Mesendoderm (in vitro differentiated cells): Measurements from ENCODE around the gene EPS8L1.

Experiments
- DNase-seq: peaks from one replicate; pipeline ENCODE4 v3.0.0; 2013
- H2AK5ac ChIP-seq: 2 replicates; pipeline ENCODE4 v1.6.1; 2013; ENCODE audit warnings: low read length, inconsistent platforms
- H2BK120ac ChIP-seq: 2 replicates; pipeline ENCODE4 v1.6.1; 2013; ENCODE audit warnings: low read depth, mild to moderate bottlenecking, low read length, moderate library complexity, mixed read lengths
- H2BK15ac ChIP-seq: replicated peaks from 2 replicates; pipeline ENCODE4 v1.6.1; 2013; ENCODE audit warnings: low read depth, mild to moderate bottlenecking, moderate library complexity
- H2BK5ac ChIP-seq: 2 replicates; pipeline ENCODE4 v1.6.1; 2013; ENCODE audit warnings: low read length, inconsistent platforms
- H3K18ac ChIP-seq: 2 replicates; pipeline ENCODE4 v1.6.1; 2013; ENCODE audit warnings: mild to moderate bottlenecking, low read length, mixed read lengths
- H3K23ac ChIP-seq: one replicate; pipeline ENCODE4 v1.6.1; 2013; ENCODE audit warnings: low read length
- H3K27ac ChIP-seq: 2 replicates; pipeline ENCODE4 v1.5.1; 2013; ENCODE audit warnings: low read depth, mild to moderate bottlenecking, inconsistent platforms, low read length, moderate library complexity
- H3K27me3 ChIP-seq: 2 replicates; pipeline ENCODE4 v1.6.1; 2013; ENCODE audit warnings: low read length, control low read depth, mild to moderate bottlenecking, inconsistent platforms; ENCODE audit not compliant: insufficient read depth, poor library complexity
- H3K36me3 ChIP-seq: 2 replicates; pipeline ENCODE4 v1.6.1; 2013; ENCODE audit warnings: low read length, inconsistent platforms; ENCODE audit not compliant: control insufficient read depth, insufficient read depth
- H3K4ac ChIP-seq: one replicate; pipeline ENCODE4 v1.6.1; 2013; ENCODE audit warnings: low read depth, mild to moderate bottlenecking, low read length, moderate library complexity
- H3K4me1 ChIP-seq: 2 replicates; pipeline ENCODE4 v1.6.1; 2013; ENCODE audit warnings: low read depth, low read length, inconsistent platforms; ENCODE audit not compliant: control insufficient read depth
- H3K4me2 ChIP-seq: 2 replicates; pipeline ENCODE4 v1.6.1; 2013; ENCODE audit warnings: low read length
- H3K4me3 ChIP-seq: 2 replicates; pipeline ENCODE4 v1.5.1; 2013; ENCODE audit warnings: mild to moderate bottlenecking, low read length
- H3K56ac ChIP-seq: one replicate; pipeline ENCODE4 v1.6.1; 2013; ENCODE audit warnings: low read length
- H3K79me1 ChIP-seq: 2 replicates; pipeline ENCODE4 v1.6.1; 2013; ENCODE audit warnings: low read length, inconsistent platforms
- H3K79me2 ChIP-seq: 2 replicates; pipeline ENCODE4 v1.6.1; 2013; ENCODE audit warnings: mild to moderate bottlenecking, low read length; ENCODE audit not compliant: control insufficient read depth, insufficient read depth
- H3K9ac ChIP-seq: 2 replicates; pipeline ENCODE4 v1.6.1; 2013; ENCODE audit warnings: low read length, inconsistent platforms
- H4K5ac ChIP-seq: one replicate; pipeline ENCODE4 v1.6.1; 2013; ENCODE audit warnings: low read length
- H4K8ac ChIP-seq: one replicate; pipeline ENCODE4 v1.6.1; 2013; ENCODE audit warnings: low read depth, mild to moderate bottlenecking, control low read depth, low read length, moderate library complexity
- WGBS: extraction: QIAGEN DNeasy Blood & Tissue Kit; methylation state at CpG from one replicate; pipeline ENCODE4 v1.1.7; 2013; ENCODE audit warnings: low lambda C conversion rate, missing lambda C conversion rate; ENCODE audit not compliant: insufficient coverage; ENCODE audit errors: extremely low coverage; 5-methylcytosine and 5-hydroxymethylcytosine counted together

Gene EPS8L1

GRCh38 chr19:55087542-55087901, 11.9 kb downstream of the EPS8L1 start:
- no peak overlapping the region for H3K27ac ChIP-seq
- H3K4me3 ChIP-seq = peak overlapping the region; percentile 64
- H3K4ac ChIP-seq = no peak overlapping the region
- peak overlapping the region; percentile 95 for H3K56ac ChIP-seq
- no CpG with 5 or more reads among the region's 17 CpGs for WGBS
- H3K9ac ChIP-seq = peak overlapping the region; percentile 95
- no peak overlapping the region for H3K23ac ChIP-seq
- no peak overlapping the region for H2AK5ac ChIP-seq
- no peak overlapping the region for H4K5ac ChIP-seq
- H3K4me2 ChIP-seq = peak overlapping the region; percentile 100
- no peak overlapping the region for H2BK15ac ChIP-seq
- no peak for DNase-seq
- H3K79me1 ChIP-seq = peaks cover 3% of the 10 kb centered on the region
- H2BK5ac ChIP-seq = no peak overlapping the region
- H3K79me2 ChIP-seq = no peaks in the 10 kb centered on the region
- no peaks in the 10 kb centered on the region for H3K27me3 ChIP-seq
- no peak overlapping the region for H2BK120ac ChIP-seq
- no peak overlapping the region for H3K18ac ChIP-seq
- H4K8ac ChIP-seq = no peak overlapping the region
- peaks cover 2% of the 10 kb centered on the region for H3K36me3 ChIP-seq
- peaks cover 6% of the 10 kb centered on the region for H3K4me1 ChIP-seq

GRCh38 chr19:55088021-55088451, 12.4 kb downstream of the EPS8L1 start:
- Histone ChIP-seq H4K5ac (no peak overlapping the region), H3K79me2 (no peaks in the 10 kb centered on the region)

GRCh38 chr19:55088543-55089341, 13.1 kb downstream of the EPS8L1 start:
- no peak overlapping the region for H2AK5ac ChIP-seq
- no peak overlapping the region for H4K8ac ChIP-seq
- H3K4me1 ChIP-seq = peaks cover 10% of the 10 kb centered on the region
- peaks cover 3% of the 10 kb centered on the region for H3K79me1 ChIP-seq
- H2BK15ac ChIP-seq = no peak overlapping the region
- peak overlapping the region; percentile 6 for H3K9ac ChIP-seq
- no peak overlapping the region for H4K5ac ChIP-seq
- no peak overlapping the region for H3K18ac ChIP-seq
- no peak overlapping the region for H3K4ac ChIP-seq
- no peak overlapping the region for H3K23ac ChIP-seq
- H3K27ac ChIP-seq = no peak overlapping the region
- no peaks in the 10 kb centered on the region for H3K27me3 ChIP-seq
- peak; percentile 85 for DNase-seq
- no peak overlapping the region for H2BK120ac ChIP-seq
- H3K36me3 ChIP-seq = peaks cover 2% of the 10 kb centered on the region
- no CpG with 5 or more reads among the region's 18 CpGs for WGBS
- no peak overlapping the region for H3K4me3 ChIP-seq
- H3K4me2 ChIP-seq = no peak overlapping the region
- no peak overlapping the region for H2BK5ac ChIP-seq
- H3K56ac ChIP-seq = peak overlapping the region; percentile 95
- no peaks in the 10 kb centered on the region for H3K79me2 ChIP-seq

More at GRCh38 chr19:55088021-55088451, 12.4 kb downstream of the EPS8L1 start:
- no CpG with 5 or more reads among the region's 12 CpGs for WGBS
- Histone ChIP-seq H2AK5ac (peak overlapping the region; percentile 46), H2BK15ac (no peak overlapping the region), H3K9ac (peak overlapping the region; percentile 95), H2BK5ac (no peak overlapping the region), H3K4me2 (no peak overlapping the region), H3K27me3 (no peaks in the 10 kb centered on the region), H3K4me1 (peaks cover 10% of the 10 kb centered on the region), H3K56ac (peak overlapping the region; percentile 95), H3K79me1 (peaks cover 3% of the 10 kb centered on the region), H3K27ac (no peak overlapping the region), H3K36me3 (peaks cover 2% of the 10 kb centered on the region), H3K4ac (no peak overlapping the region), H3K23ac (no peak overlapping the region), H3K4me3 (no peak overlapping the region), H3K18ac (no peak overlapping the region), H2BK120ac (no peak overlapping the region), H4K8ac (no peak overlapping the region)
- DNase-seq = no peak

- Histone ChIP-seq H3K56ac (peak overlapping the region; percentile 42), H3K4ac (no peak overlapping the region), H2BK120ac (no peak overlapping the region), H3K9ac (no peak overlapping the region), H3K23ac (no peak overlapping the region), H2BK5ac (no peak overlapping the region), H2AK5ac (no peak overlapping the region), H3K4me2 (no peak overlapping the region), H3K79me1 (peaks cover 3% of the 10 kb centered on the region), H2BK15ac (no peak overlapping the region), H4K8ac (no peak overlapping the region), H3K36me3 (peaks cover 2% of the 10 kb centered on the region), H3K27ac (no peak overlapping the region), H4K5ac (no peak overlapping the region), H3K4me3 (no peak overlapping the region), H3K79me2 (no peaks in the 10 kb centered on the region), H3K27me3 (no peaks in the 10 kb centered on the region), H3K18ac (no peak overlapping the region), H3K4me1 (peaks cover 10% of the 10 kb centered on the region)
- DNase-seq = no peak
- WGBS = no CpG with 5 or more reads among the region's 3 CpGs
Observed at GRCh38 chr19:55089342-55089944, 13.8 kb downstream of the EPS8L1 start.

GRCh38 chr19:55090564-55090963, 14.9 kb downstream of the EPS8L1 start:
- no CpG with 5 or more reads among the region's 13 CpGs for WGBS
- no peak overlapping the region for H2AK5ac ChIP-seq
- H3K79me1 ChIP-seq = peaks cover 3% of the 10 kb centered on the region
- no peak for DNase-seq
- peaks cover 10% of the 10 kb centered on the region for H3K4me1 ChIP-seq
- H3K36me3 ChIP-seq = peaks cover 2% of the 10 kb centered on the region
- H3K56ac ChIP-seq = no peak overlapping the region
- H3K23ac ChIP-seq = no peak overlapping the region
- no peak overlapping the region for H2BK120ac ChIP-seq
- no peak overlapping the region for H2BK15ac ChIP-seq
- H3K4me3 ChIP-seq = no peak overlapping the region
- H3K79me2 ChIP-seq = no peaks in the 10 kb centered on the region
- H3K9ac ChIP-seq = no peak overlapping the region
- no peak overlapping the region for H3K4ac ChIP-seq
- H2BK5ac ChIP-seq = no peak overlapping the region
- no peak overlapping the region for H3K27ac ChIP-seq
- no peaks in the 10 kb centered on the region for H3K27me3 ChIP-seq
- H3K18ac ChIP-seq = no peak overlapping the region
- H4K5ac ChIP-seq = no peak overlapping the region
- H4K8ac ChIP-seq = no peak overlapping the region
- H3K4me2 ChIP-seq = no peak overlapping the region
